Panc1 (cell line): ENCODE data around the gene OGDH. TPM values are rescaled to one million over a fixed set of nuclear protein-coding genes. Genes with fewer than 3 reads are reported as not detected.
A peak's percentile ranks its signal among the peaks of the same experiment; 100 is the strongest.

Experiments used
- ATAC-seq: fragments of 200-7000 bp; cut with Tn5 transposase; 2 replicates; pipeline ENCODE4 v1.9.1; 2020; ENCODE audit warnings: mild to moderate bottlenecking, moderate library complexity
- BruUV-seq: library from RNA; stranded (reverse); fragments of 400-500 nt; replicated peaks from 2 replicates; lab custom pipeline; 2021; lab: Mats Ljungman, UMichigan
- CTCF ChIA-PET: fragments of 300-600 bp; sonication (Branson Sonifier 250); formaldehyde crosslinking; loops from one replicate; lab custom pipeline; 2022; ENCODE audit warnings: antibody characterized with exemption; lab: Charles Lee
- POLR2A ChIA-PET: fragments of 300-600 bp; sonication (Branson Sonifier 250); formaldehyde crosslinking; loops from one replicate; lab custom pipeline; 2022; ENCODE audit warnings: antibody characterized with exemption; lab: Charles Lee
- DNase-seq: peaks from one replicate; pipeline ENCODE4 v3.0.0-alpha.2; 2010; ENCODE audit warnings: low read depth, low spot score
- H3K27ac ChIP-seq: 2 replicates; pipeline ENCODE4 v1.5.1; 2011; ENCODE audit warnings: mild to moderate bottlenecking, low read length, inconsistent platforms
- H3K27me3 ChIP-seq: fragments of 200-500 bp; sonication (Bioruptor generic); 2 replicates; pipeline ENCODE4 v1.6.0; 2014; ENCODE audit warnings: low read length, inconsistent platforms; ENCODE audit not compliant: control insufficient read depth, insufficient read depth
- H3K36me3 ChIP-seq: fragments of 200-500 bp; sonication (Bioruptor generic); 2 replicates; pipeline ENCODE4 v1.5.1; 2014; ENCODE audit warnings: inconsistent platforms, mild to moderate bottlenecking, low read length, moderate library complexity; ENCODE audit not compliant: control insufficient read depth, insufficient read depth
- H3K4me1 ChIP-seq: 2 replicates; pipeline ENCODE4 v1.5.1; 2011; ENCODE audit warnings: inconsistent platforms, mild to moderate bottlenecking, low read length, moderate library complexity; ENCODE audit not compliant: control insufficient read depth, insufficient read depth
- H3K4me3 ChIP-seq, 2 experiments: 2 replicates each; pipeline ENCODE4 v1.5.1; 2011 to 2012; ENCODE audit warnings: low read depth in 2 of 2, low read length in 2 of 2, mild to moderate bottlenecking in 2 of 2, inconsistent platforms in 1 of 2, moderate library complexity in 1 of 2
- H3K9me3 ChIP-seq: fragments of 200-500 bp; sonication (Bioruptor generic); 2 replicates; pipeline ENCODE4 v1.5.1; 2014; ENCODE audit warnings: low read depth, mild to moderate bottlenecking, inconsistent platforms, low read length, moderate library complexity; ENCODE audit not compliant: control insufficient read depth, insufficient read depth
- CTCF ChIP-seq: fragments of 450-650 bp; IDR thresholded peaks from 2 replicates; pipeline ENCODE4 v1.5.1; 2017; ENCODE audit warnings: mild to moderate bottlenecking
- POLR2AphosphoS5 ChIP-seq: IDR thresholded peaks from 2 replicates; pipeline ENCODE4 v1.6.1; 2012; ENCODE audit warnings: mild to moderate bottlenecking, low read depth, low read length, moderate library complexity
- SIN3A ChIP-seq: IDR thresholded peaks from 2 replicates; pipeline ENCODE4 v1.6.1; 2012; ENCODE audit warnings: low read depth, mild to moderate bottlenecking, low read length, moderate library complexity, borderline replicate concordance; ENCODE audit not compliant: insufficient read depth
- TCF7L2 ChIP-seq: IDR thresholded peaks from 2 replicates; pipeline ENCODE4 v1.6.1; 2011; ENCODE audit warnings: mild to moderate bottlenecking, low read depth, low read length, inconsistent platforms
- in situ Hi-C: cut with HindIII; loops from 2 replicates; pipeline ENCODE4 v1.10.0; 2016; ENCODE audit warnings: low sequenced_read_pairs, low pct_unique_long_range_greater_than_20kb
- intact Hi-C: fragments of 100-400 bp; cut with micrococcal nuclease; formaldehyde crosslinking; loops from one replicate; pipeline ENCODE4 v1.10.0; 2022; ENCODE audit not compliant: unreplicated experiment
- total RNA-seq: library from RNA; stranded (reverse); gene quantifications from one replicate; pipeline ENCODE4 v1.2.1, GENCODE V29; 2021; ENCODE audit not compliant: unreplicated experiment
- TF ChIP-seq, protein P1 (sequence below), 2 experiments: IDR thresholded peaks; 2 replicates each; pipeline ENCODE4 v1.6.1; 2011 to 2012; ENCODE audit warnings: low read depth in 2 of 2, control low read depth in 1 of 2, low read length in 1 of 2, mild to moderate bottlenecking in 1 of 2, moderate library complexity in 1 of 2; ENCODE audit not compliant: insufficient read depth in 1 of 2

OGDH gene
- total RNA-seq, 1 experiment from 2014 or later: 166 TPM

DNA sequence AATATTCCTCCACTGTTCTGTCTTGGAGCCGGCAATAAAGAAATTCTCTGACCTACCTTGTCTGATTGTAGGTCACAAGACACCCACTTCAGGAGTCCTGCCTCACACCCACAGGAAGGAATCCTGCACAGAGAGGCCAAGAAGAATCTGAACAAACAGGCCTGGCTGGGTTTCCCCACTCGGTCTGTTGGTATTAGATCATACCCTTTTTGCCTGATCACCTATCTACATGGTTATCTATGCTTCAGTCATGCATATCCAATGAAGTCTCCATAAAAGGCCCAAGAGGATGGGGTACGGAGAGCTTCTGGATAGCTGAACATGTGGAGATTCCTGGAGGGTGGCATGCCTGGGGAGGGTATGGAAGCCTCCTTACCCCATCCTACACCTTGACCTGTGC lies 12.3 kb downstream of the OGDH start:
- ChIA-PET CTCF (no interaction called here), POLR2A (no interaction called here)
- intact Hi-C loops (no loop called here), in situ Hi-C loops (no loop called here)
- H3K27ac ChIP-seq: peak overlapping the region; percentile 23
- no peaks in the 10 kb centered on the region for H3K36me3 ChIP-seq
- peaks cover 66% of the 10 kb centered on the region for H3K4me1 ChIP-seq
- ATAC-seq (no peak), DNase-seq (no peak)
- no TSS peak for BruUV-seq
- H3K27me3 ChIP-seq: no peaks in the 10 kb centered on the region
- no peak for TF ChIP-seq SIN3A
- no peak for TF ChIP-seq CTCF
- no peak for TF ChIP-seq TCF7L2
- TF ChIP-seq, protein P1, sequence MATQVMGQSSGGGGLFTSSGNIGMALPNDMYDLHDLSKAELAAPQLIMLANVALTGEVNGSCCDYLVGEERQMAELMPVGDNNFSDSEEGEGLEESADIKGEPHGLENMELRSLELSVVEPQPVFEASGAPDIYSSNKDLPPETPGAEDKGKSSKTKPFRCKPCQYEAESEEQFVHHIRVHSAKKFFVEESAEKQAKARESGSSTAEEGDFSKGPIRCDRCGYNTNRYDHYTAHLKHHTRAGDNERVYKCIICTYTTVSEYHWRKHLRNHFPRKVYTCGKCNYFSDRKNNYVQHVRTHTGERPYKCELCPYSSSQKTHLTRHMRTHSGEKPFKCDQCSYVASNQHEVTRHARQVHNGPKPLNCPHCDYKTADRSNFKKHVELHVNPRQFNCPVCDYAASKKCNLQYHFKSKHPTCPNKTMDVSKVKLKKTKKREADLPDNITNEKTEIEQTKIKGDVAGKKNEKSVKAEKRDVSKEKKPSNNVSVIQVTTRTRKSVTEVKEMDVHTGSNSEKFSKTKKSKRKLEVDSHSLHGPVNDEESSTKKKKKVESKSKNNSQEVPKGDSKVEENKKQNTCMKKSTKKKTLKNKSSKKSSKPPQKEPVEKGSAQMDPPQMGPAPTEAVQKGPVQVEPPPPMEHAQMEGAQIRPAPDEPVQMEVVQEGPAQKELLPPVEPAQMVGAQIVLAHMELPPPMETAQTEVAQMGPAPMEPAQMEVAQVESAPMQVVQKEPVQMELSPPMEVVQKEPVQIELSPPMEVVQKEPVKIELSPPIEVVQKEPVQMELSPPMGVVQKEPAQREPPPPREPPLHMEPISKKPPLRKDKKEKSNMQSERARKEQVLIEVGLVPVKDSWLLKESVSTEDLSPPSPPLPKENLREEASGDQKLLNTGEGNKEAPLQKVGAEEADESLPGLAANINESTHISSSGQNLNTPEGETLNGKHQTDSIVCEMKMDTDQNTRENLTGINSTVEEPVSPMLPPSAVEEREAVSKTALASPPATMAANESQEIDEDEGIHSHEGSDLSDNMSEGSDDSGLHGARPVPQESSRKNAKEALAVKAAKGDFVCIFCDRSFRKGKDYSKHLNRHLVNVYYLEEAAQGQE (IDR thresholded peaks at IDR 0.05; ENCODE audit: insufficient read depth in 1 of 2, low read depth in 2 of 2, low read length in 1 of 2): no peak
- no peak for TF ChIP-seq POLR2AphosphoS5
- H3K9me3 ChIP-seq: no peaks in the 10 kb centered on the region
- no peak overlapping the region for H3K4me3 ChIP-seq

DNA sequence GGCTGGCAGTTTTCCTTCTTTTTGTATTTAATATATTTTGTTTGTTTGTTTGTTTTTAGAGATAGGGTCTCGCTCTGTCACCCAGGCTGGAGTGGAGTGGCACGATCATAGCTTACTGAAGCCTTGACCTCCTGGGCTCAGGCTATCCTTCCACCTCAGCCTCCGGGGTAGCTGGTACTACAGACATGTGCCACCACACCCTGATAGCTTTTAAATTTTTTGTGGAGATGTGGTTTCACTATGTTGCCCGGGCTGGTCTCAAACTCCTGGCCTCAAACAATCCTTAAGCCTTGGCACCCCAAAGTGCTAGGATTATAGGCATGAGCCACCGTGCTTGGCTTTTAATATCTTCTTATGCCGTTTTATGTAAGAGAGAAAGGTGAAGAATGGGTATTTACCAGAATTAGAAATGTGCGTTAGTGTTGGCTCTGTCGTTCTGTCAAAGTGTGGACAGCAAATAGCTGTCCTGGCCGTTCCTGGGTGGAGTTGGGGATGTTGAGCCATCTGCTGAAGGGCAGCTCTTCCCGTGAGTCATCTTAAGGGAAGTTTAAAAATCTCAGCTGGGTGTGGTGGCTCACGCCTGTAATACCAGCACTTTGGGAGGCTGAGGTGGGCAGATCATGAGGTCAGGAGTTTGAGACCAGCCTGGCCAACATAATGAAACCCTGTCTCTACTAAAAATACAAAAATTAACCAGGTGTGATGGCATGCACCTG lies 14.8 kb downstream of the OGDH start:
- Histone ChIP-seq H3K27me3 (no peaks in the 10 kb centered on the region), H3K4me1 (peaks cover 54% of the 10 kb centered on the region), H3K27ac (peak overlapping the region; percentile 73), H3K9me3 (no peaks in the 10 kb centered on the region), H3K36me3 (0 out of 2 replicates have a peak, but pooled peaks cover 3% of the 10 kb centered on the region), H3K4me3 (peak overlapping the region in 1 of 2 experiments; percentile 19; a peak in 1 of 4 replicates)
- ATAC-seq (peak; percentile 68), DNase-seq (no peak)
- no peak for TF ChIP-seq TCF7L2
- TF ChIP-seq, protein P1 (IDR thresholded peaks at IDR 0.05; ENCODE audit: insufficient read depth in 1 of 2, low read depth in 2 of 2, low read length in 1 of 2): no peak
- POLR2A ChIA-PET: interaction anchor here (0.5 to 1.0 kb wide), 5 partner anchors 10 to 182 kb away, joined by 4 to 15 read pairs (median 6); no protein-coding TSS in a partner anchor
- CTCF ChIA-PET: interaction anchor here (0.6 to 0.7 kb wide), 2 partner anchors 15 to 189 kb away, joined by 3 to 6 read pairs; partner anchors contain the start of gene OGDH
- intact Hi-C loops: no loop called here
- no TSS peak for BruUV-seq
- in situ Hi-C loops: no loop called here
